Embryonic facial prominence (tissue), 1 donor: ENCODE measurements around the gene NPY4R2.
"Not testable (repeated sequence)": the region's sequence is repeated elsewhere in the genome, so short reads cannot be mapped to it uniquely, and the experiment has no call there.

Experiments
- DNase-seq: peaks from one replicate; pipeline ENCODE4 v3.0.0-alpha.2; 2016; ENCODE audit errors: extremely low spot score

NPY4R2 gene

DNA sequence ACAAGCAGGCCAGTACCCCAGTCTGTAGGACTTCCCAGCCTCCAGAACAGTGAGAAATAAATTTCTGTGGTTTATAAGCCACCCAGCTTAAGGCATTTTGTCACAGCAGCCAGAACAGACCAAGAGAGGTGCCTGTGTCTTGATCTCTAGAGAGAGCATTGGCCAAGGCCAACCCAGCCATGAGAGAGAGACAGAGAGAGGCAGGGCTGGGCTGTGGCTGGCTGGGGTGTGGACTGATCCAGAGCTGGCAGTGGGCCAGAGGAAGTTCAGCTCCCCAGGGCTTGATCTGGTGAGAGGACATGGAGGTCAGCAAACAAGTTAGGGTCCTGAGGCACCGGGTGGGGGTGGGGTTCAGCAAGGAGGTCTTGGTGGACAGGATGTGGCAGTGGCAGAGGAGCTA lies 14.4 kb downstream of the NPY4R2 start:
- DNase-seq = not testable (repeated sequence)

DNA sequence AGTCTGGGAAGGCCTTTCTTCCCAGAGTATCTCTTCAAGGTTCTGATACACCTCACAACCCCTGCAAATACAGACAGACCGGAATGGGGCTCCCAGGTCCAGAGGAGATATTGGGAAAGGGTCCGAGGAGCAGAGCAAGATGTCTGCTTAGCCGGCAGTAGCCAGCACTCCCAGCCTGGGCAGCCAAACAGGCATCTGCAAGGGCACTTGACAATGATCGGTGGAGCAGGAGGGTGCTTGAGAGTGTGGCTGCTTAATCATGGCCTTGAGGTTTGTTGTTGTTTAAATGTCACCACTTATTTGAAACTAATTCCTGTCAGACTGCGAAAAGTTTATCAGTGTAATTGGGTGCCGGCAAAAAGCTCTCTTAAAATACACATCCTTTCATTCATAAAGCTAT lies 15.0 kb downstream of the NPY4R2 start:
- not testable (repeated sequence) for DNase-seq

DNA sequence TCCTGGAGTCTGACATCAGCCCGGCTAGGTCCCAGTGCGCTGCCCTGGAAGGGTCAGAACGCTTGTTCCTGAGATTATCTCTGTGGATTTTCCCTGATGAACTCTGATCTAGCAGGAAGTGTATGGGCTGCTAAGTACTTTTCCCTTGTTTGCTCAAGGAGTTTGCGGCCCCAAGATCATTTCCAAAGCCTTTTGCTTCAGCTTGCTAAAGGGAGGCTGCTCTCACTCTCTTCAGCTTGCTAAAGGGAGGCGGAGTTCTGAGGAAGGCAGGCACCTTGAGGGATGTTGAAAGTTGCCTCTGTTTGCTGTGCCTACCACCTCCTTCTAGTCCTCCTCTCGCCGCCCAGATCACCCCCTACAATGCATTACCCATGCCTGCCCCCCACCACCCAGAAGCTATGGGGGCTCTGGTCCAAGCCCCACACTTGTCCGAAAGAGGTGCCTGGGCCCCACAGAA lies 18.3 kb downstream of the NPY4R2 start:
- DNase-seq = not testable (repeated sequence)

GRCh38 chr10:47937634-47938033 lies 19.2 kb downstream of the NPY4R2 start:
- DNase-seq = not testable (repeated sequence)

GRCh38 chr10:47940821-47941220 lies 22.4 kb downstream of the NPY4R2 start:
- DNase-seq = not testable (repeated sequence)

DNA sequence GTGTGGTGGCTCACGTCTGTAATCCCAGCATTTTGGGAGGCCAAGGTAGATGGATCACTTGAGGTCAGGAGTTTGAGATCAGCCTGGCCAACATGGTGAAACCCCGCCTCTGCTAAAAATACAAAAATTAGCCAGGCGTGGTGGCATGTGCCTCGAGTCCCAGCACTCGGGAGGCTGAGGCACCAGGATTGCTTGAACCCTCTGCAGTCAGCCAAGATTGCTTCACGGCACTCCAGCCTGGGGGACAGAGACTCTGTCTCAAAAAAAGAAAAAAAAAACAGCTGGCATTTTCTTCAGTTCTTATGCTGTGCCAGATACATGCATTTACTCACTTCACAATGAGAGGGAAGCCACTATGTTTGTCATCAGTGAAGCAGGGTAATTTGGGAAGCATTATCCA lies 22.9 kb downstream of the NPY4R2 start:
- not testable (repeated sequence) for DNase-seq

DNA sequence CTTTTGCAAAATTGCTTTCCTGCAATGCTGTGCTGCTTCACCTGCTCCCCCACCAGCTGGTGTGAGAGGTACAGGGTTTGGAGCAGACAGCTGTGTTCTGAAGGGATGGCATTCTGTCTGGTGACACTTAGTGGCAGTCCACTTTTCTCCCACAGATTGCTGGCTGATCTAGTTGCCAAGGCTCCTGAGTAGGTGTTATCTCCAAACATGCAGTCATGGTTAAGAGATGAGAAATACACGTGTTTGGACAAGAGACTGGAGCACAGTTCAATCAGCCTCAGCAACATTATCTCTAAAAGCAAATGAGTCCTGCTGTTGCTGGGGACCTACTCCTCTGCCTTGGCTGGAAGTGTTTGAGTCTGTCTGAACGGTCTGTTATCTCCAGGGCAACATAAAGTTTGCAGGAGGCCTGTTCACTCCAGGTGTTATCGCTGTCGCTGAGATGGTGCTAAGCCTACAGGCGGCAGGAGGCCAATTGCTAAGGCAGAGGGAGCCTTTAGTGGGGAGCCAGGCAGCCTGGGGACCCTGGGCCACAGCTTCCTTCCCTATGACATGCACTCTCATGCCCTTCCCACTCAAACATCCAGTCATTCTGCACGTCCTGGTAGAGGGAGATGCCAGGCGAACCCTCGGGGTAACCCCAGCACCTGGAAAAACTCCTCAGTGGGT lies 24.0 kb downstream of the NPY4R2 start:
- DNase-seq = not testable (repeated sequence)

- DNase-seq = not testable (repeated sequence)
These were observed 24.9 kb downstream of the NPY4R2 start for GRCh38 chr10:47943328-47943727.

- DNase-seq = not testable (repeated sequence)
These were observed 29.0 kb downstream of the NPY4R2 start for GRCh38 chr10:47947424-47947823.

- not testable (repeated sequence) for DNase-seq
These were observed 38.7 kb downstream of the NPY4R2 start for GRCh38 chr10:47957158-47957557.

GRCh38 chr10:47959677-47960076 lies 41.2 kb downstream of the NPY4R2 start:
- DNase-seq = not testable (repeated sequence)

DNA sequence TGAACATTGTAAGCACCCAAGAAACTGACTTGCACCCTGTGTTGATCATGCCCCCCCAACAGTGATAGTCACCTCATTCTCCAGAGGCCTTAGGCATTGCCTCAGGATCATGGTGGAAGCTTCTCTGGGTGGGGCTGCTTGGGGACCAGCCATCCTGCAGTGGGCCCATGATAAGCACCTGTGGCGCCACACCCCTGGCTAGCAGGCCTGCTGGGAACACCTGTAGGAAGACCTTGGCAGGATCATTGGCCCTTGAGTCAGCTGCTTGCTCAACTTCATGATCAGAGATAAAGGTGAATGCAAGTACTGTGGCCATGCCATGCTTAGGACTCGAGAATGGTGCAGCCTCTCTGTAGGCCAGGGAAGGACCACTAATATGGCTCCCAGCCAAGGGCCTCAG lies 42.2 kb downstream of the NPY4R2 start:
- not testable (repeated sequence) for DNase-seq

DNA sequence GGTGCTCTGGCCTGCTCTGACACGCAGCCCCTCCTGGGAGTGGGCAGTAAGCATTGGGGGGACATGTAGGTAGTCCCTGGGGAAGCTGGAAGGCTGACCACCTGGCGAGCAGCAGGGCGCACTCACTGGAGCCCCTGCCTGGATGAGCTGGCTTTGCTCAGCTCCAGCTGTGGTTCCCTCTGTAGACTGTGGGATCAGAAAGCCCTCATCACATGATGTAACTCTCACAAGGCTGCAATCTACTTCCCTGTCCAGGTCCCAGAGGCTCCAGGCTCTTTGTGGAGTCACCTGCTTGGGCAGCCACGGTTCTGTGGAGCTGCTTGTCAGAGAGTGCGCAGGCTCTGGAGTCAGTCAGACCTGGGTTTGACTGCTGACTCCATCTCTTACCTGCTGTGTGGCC lies 44.3 kb downstream of the NPY4R2 start:
- DNase-seq = not testable (repeated sequence)

DNA sequence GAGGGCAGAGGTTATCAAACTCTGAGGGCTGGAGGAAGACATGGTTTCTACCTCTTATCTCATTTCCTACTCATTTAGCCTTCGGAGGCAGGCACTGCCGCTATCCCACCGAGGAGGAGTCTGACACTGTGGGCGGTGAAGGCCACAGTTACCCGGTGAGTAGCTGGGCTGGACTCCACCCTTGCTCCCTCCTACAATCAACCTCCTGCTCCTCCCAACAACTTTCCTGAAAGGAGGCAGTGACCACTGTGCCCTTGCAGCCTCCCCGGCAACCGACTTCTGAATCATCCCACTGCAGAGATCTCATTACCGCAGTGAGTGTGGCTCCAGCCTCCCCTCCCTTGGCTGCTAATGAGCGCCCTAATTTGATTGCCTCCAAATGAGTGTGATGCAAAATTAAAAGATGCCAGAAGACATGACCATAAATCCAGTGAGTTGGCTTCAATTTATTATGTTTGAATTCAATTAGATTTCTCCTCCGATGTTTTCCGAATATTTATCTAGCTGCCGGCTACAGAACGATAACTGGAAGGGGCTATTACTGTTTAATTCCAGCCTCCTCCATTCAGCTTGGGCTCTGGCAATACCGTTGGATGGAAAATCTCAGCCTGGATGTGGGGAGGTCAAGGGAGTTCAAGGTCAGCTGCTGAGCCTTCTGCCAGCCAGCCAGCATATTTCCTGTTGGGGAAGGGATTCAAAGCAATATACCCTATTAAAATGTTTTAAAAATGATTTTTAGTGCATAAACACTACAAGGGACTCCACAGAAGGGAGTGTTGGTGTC lies 46.0 kb downstream of the NPY4R2 start:
- not testable (repeated sequence) for DNase-seq

GRCh38 chr10:47968988-47969387 lies 50.5 kb downstream of the NPY4R2 start:
- DNase-seq = not testable (repeated sequence)

GRCh38 chr10:47970047-47970446 lies 51.6 kb downstream of the NPY4R2 start:
- not testable (repeated sequence) for DNase-seq

GRCh38 chr10:47971598-47971997 lies 53.1 kb downstream of the NPY4R2 start:
- not testable (repeated sequence) for DNase-seq

DNA sequence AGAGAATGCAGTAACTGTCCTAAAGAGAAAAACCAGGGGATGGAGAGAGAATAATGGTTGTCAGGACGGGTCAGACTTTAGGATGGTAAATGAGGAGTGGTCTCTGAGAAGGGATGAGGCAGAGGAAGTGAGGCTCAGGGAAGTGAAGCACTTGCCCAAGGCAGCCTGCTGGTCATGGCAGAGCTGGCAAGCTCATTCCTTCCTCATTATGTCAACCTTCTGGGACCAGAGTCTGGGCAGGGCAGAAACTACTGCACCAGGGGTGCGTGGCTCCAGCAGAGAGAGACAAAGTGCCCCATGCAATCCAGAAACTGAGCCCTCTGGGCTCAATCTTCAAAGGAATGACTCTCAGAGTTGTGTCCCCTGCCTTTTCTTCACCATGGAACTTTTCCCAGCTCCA lies 53.6 kb downstream of the NPY4R2 start:
- DNase-seq = not testable (repeated sequence)
